NB4 (cell line): Measurements from ENCODE around the gene FMOD.
"Not testable (repeated sequence)": the region's sequence is repeated elsewhere in the genome, so short reads cannot be mapped to it uniquely, and the experiment has no call there.

Experiments used
- DNase-seq: peaks from one replicate; pipeline ENCODE4 v3.0.0; 2010; ENCODE audit warnings: low read depth
- H3K4me3 ChIP-seq: one replicate; pipeline ENCODE4 v1.5.1; 2011; ENCODE audit warnings: mild to moderate bottlenecking, low read depth, low read length, moderate library complexity
- CTCF ChIP-seq: IDR thresholded peaks from one replicate; pipeline ENCODE4 v1.5.1; 2012; ENCODE audit warnings: low read depth, low read length
- MAX ChIP-seq: IDR thresholded peaks from 2 replicates; pipeline ENCODE4 v1.6.1; 2011; ENCODE audit warnings: low read depth, low read length
- MYC ChIP-seq: IDR thresholded peaks from 2 replicates; pipeline ENCODE4 v1.6.1; 2011; ENCODE audit warnings: low read depth, low read length
- POLR2A ChIP-seq: IDR thresholded peaks from 2 replicates; pipeline ENCODE4 v1.6.1; 2011; ENCODE audit warnings: mild to moderate bottlenecking; ENCODE audit not compliant: insufficient read length; ENCODE audit errors: extremely low read depth

The FMOD gene

GRCh38 chr1:203304391-203304918, 46.5 kb downstream of the FMOD start:
- peak overlapping the region; percentile 67 for H3K4me3 ChIP-seq
- DNase-seq: peak; percentile 42
- no peak for TF ChIP-seq MAX
- no peak for TF ChIP-seq CTCF
- no peak for TF ChIP-seq POLR2A
- TF ChIP-seq MYC: no peak

GRCh38 chr1:203302894-203303293, 48.0 kb downstream of the FMOD start:
- DNase-seq: no peak

GRCh38 chr1:203302456-203302855, 48.5 kb downstream of the FMOD start:
- H3K4me3 ChIP-seq: no peak overlapping the region
- DNase-seq: no peak
- TF ChIP-seq MYC (no peak), POLR2A (no peak), CTCF (no peak), MAX (no peak)

More at GRCh38 chr1:203302894-203303293, 48.0 kb downstream of the FMOD start:
- TF ChIP-seq MYC (no peak), MAX (no peak), POLR2A (no peak), CTCF (no peak)
- no peak overlapping the region for H3K4me3 ChIP-seq

- no peak for TF ChIP-seq CTCF
- TF ChIP-seq MYC: no peak
- no peak for TF ChIP-seq MAX
- TF ChIP-seq POLR2A: no peak
- H3K4me3 ChIP-seq: no peak overlapping the region
- DNase-seq: no peak
Observed at GRCh38 chr1:203301331-203301668, 49.6 kb downstream of the FMOD start.

GRCh38 chr1:203300441-203301330, 50.2 kb downstream of the FMOD start:
- DNase-seq: no peak
- H3K4me3 ChIP-seq: no peak overlapping the region
- no peak for TF ChIP-seq CTCF

GRCh38 chr1:203299719-203300429, 51.0 kb downstream of the FMOD start:
- not testable (repeated sequence) for DNase-seq

More at GRCh38 chr1:203299719-203300429, 51.0 kb downstream of the FMOD start:
- not testable (repeated sequence) for H3K4me3 ChIP-seq
